Karpas-422 (cell line): ENCODE measurements around the gene FAM222A. TPM values are rescaled to one million over a fixed set of nuclear protein-coding genes. Genes with fewer than 3 reads are reported as not detected.

Experiments used
- DNase-seq: peaks from one replicate; pipeline ENCODE4 v3.0.0-alpha.2; 2015
- H2AFZ ChIP-seq: fragments of 200-600 bp; sonication (generic); 2 replicates; pipeline ENCODE4 v1.6.1; 2014; ENCODE audit warnings: antibody characterized with exemption, low read length, mixed read lengths
- H3K27ac ChIP-seq: fragments of 200-600 bp; sonication (generic); 2 replicates; pipeline ENCODE4 v1.5.1; 2014; ENCODE audit warnings: mild to moderate bottlenecking, low read length, moderate library complexity
- H3K27me3 ChIP-seq: fragments of 200-600 bp; sonication (generic); 2 replicates; pipeline ENCODE4 v1.6.1; 2014; ENCODE audit warnings: low read length, mixed read lengths
- H3K36me3 ChIP-seq: fragments of 200-600 bp; sonication (generic); 2 replicates; pipeline ENCODE4 v1.6.1; 2014; ENCODE audit warnings: low read length, mixed read lengths; ENCODE audit not compliant: insufficient read depth
- H3K4me1 ChIP-seq: fragments of 200-600 bp; sonication (generic); 2 replicates; pipeline ENCODE4 v1.6.1; 2014; ENCODE audit warnings: mild to moderate bottlenecking, low read length, mixed read lengths
- H3K4me2 ChIP-seq: fragments of 200-600 bp; sonication (generic); 2 replicates; pipeline ENCODE4 v1.6.1; 2014; ENCODE audit warnings: low read length, low read depth, mild to moderate bottlenecking; ENCODE audit not compliant: poor library complexity, severe bottlenecking
- H3K4me3 ChIP-seq: fragments of 200-600 bp; sonication (generic); 2 replicates; pipeline ENCODE4 v1.5.1; 2014; ENCODE audit warnings: mild to moderate bottlenecking, antibody characterized with exemption, low read length, mixed read lengths
- H3K79me2 ChIP-seq: fragments of 200-600 bp; sonication (generic); 2 replicates; pipeline ENCODE4 v1.6.1; 2014; ENCODE audit warnings: mild to moderate bottlenecking, low read length, mixed read lengths
- H3K9ac ChIP-seq: fragments of 200-600 bp; sonication (generic); 2 replicates; pipeline ENCODE4 v1.6.0; 2014; ENCODE audit warnings: low read length
- H3K9me2 ChIP-seq: fragments of 200-600 bp; sonication (generic), shearing (Covaris generic); replicated peaks from 2 replicates; pipeline ENCODE4 v1.6.0; 2014; ENCODE audit warnings: mild to moderate bottlenecking, low read length, moderate library complexity; ENCODE audit not compliant: insufficient read depth
- H3K9me3 ChIP-seq: fragments of 300-700, 200-600 bp; sonication (generic); 2 replicates; pipeline ENCODE4 v1.6.1; 2014; ENCODE audit warnings: low read length, mixed read lengths
- H4K20me1 ChIP-seq: fragments of 200-600 bp; sonication (generic); 2 replicates; pipeline ENCODE4 v1.6.1; 2014; ENCODE audit warnings: mild to moderate bottlenecking, antibody characterized with exemption, low read length, low read depth; ENCODE audit not compliant: insufficient read depth
- total RNA-seq: library from RNA; depleted of rRNA; stranded (reverse); fragments of >200 nt; shearing (Covaris generic); gene quantifications from 2 replicates; pipeline ENCODE4 v1.2.3, GENCODE V29; 2014; ENCODE audit warnings: low replicate concordance

FAM222A gene
- total RNA-seq, 1 experiment from 2014 or later = 0.11 TPM

GRCh38 chr12:109810954-109811623 lies 97.5 kb downstream of the FAM222A start:
- Histone ChIP-seq H3K4me2 (no peak overlapping the region), H3K79me2 (no peaks in the 10 kb centered on the region), H3K36me3 (no peaks in the 10 kb centered on the region), H3K9me2 (no peaks in the 10 kb centered on the region), H3K27me3 (no peaks in the 10 kb centered on the region), H3K27ac (no peak overlapping the region), H2AFZ (no peak overlapping the region), H3K4me1 (no peaks in the 10 kb centered on the region), H3K9me3 (no peaks in the 10 kb centered on the region), H4K20me1 (no peaks in the 10 kb centered on the region), H3K9ac (no peak overlapping the region), H3K4me3 (no peak overlapping the region)
- no peak for DNase-seq

DNA sequence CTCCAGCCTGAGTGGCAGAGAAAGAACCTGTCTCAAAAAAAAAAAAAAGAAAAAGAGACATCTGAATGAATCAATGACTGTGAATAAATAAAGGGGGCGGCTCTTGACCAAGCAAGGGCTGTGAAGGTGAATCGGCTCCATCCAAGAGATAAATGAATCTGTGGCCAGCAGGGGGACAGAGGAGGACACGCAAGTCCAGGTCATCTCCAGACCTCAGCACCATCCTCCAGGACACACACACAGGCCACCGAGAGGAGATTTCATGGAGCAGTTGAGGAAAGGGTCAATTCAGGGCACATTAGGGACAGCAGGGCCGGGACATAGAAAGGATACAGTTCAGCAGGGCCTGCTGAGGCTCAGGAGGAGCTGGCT lies 98.0 kb downstream of the FAM222A start:
- no peak overlapping the region for H3K4me3 ChIP-seq
- no peak overlapping the region for H2AFZ ChIP-seq
- no peak overlapping the region for H3K4me2 ChIP-seq
- no peaks in the 10 kb centered on the region for H3K79me2 ChIP-seq
- DNase-seq = no peak
- H3K9me3 ChIP-seq = no peaks in the 10 kb centered on the region
- no peaks in the 10 kb centered on the region for H3K27me3 ChIP-seq
- no peaks in the 10 kb centered on the region for H3K4me1 ChIP-seq
- no peaks in the 10 kb centered on the region for H3K9me2 ChIP-seq
- H3K36me3 ChIP-seq = no peaks in the 10 kb centered on the region
- H3K27ac ChIP-seq = no peak overlapping the region
- no peak overlapping the region for H3K9ac ChIP-seq
- H4K20me1 ChIP-seq = no peaks in the 10 kb centered on the region

DNA sequence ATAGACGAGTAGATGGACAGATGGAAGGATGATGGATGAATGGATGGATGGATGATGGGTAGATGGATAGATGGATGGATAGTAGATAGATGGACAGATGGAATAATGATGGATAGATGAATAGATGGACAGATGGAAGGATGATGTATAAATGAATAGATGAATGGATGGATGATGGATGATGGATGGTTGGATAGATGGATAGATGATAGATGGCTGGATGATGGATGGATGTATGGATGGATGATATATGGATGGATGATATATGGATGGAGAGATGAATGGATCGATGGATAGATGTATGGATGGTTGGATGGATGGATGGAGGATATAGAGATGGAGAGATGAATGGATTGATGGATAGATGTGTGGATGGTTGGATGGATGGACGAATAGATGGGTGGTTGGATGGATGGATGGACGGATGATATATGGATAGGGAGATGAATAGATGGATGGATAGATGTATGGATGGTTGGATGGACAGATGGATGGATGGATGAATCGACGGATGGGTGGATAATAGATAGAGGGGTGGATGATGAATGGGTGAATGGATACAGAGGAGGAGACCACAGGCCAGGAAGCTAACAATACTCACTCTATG lies 100.3 kb downstream of the FAM222A start:
- H3K4me1 ChIP-seq = no peaks in the 10 kb centered on the region
- H3K9me2 ChIP-seq = no peaks in the 10 kb centered on the region
- no peak overlapping the region for H3K4me2 ChIP-seq
- no peak for DNase-seq
- H3K27me3 ChIP-seq = no peaks in the 10 kb centered on the region
- H3K27ac ChIP-seq = no peak overlapping the region
- no peaks in the 10 kb centered on the region for H3K9me3 ChIP-seq
- H3K9ac ChIP-seq = no peak overlapping the region
- no peak overlapping the region for H3K4me3 ChIP-seq
- H2AFZ ChIP-seq = no peak overlapping the region
- no peaks in the 10 kb centered on the region for H4K20me1 ChIP-seq
- no peaks in the 10 kb centered on the region for H3K36me3 ChIP-seq
- H3K79me2 ChIP-seq = no peaks in the 10 kb centered on the region

- Histone ChIP-seq H3K4me1 (no peaks in the 10 kb centered on the region), H3K36me3 (no peaks in the 10 kb centered on the region), H4K20me1 (no peaks in the 10 kb centered on the region), H3K9me2 (no peaks in the 10 kb centered on the region), H3K27ac (no peak overlapping the region), H3K9me3 (no peaks in the 10 kb centered on the region), H3K27me3 (no peaks in the 10 kb centered on the region), H3K9ac (no peak overlapping the region), H2AFZ (no peak overlapping the region), H3K79me2 (no peaks in the 10 kb centered on the region), H3K4me2 (no peak overlapping the region), H3K4me3 (no peak overlapping the region)
- DNase-seq = no peak
These were observed 101.0 kb downstream of the FAM222A start for GRCh38 chr12:109814600-109815150.

DNA sequence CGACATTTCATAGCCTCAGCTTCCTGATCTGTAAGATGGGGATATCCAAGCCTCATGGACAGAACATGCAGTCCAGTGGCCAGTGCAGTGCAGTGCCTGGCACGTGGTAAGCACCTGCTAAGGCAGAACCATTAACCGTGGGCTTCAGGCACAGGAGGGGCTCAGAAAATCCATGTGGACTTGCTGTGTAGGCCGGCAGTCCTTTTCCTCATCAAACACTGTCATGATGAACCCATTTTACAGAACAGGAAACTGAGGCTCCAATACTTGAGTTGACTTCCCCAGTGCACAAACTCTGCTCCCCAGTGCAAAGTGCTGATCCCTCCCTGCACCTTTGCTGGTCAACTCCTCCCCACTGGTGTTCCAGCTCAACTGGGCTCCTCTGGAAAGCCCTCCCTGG lies 101.6 kb downstream of the FAM222A start:
- Histone ChIP-seq H3K9me3 (no peaks in the 10 kb centered on the region), H3K36me3 (no peaks in the 10 kb centered on the region), H2AFZ (no peak overlapping the region), H3K4me3 (no peak overlapping the region), H3K27me3 (no peaks in the 10 kb centered on the region), H4K20me1 (no peaks in the 10 kb centered on the region), H3K9me2 (no peaks in the 10 kb centered on the region), H3K4me2 (no peak overlapping the region), H3K4me1 (no peaks in the 10 kb centered on the region), H3K27ac (no peak overlapping the region), H3K9ac (no peak overlapping the region), H3K79me2 (no peaks in the 10 kb centered on the region)
- DNase-seq = no peak

GRCh38 chr12:109815757-109816617 lies 102.4 kb downstream of the FAM222A start:
- no peaks in the 10 kb centered on the region for H3K9me2 ChIP-seq
- H3K4me3 ChIP-seq = no peak overlapping the region
- no peak overlapping the region for H3K4me2 ChIP-seq
- H2AFZ ChIP-seq = no peak overlapping the region
- no peaks in the 10 kb centered on the region for H3K36me3 ChIP-seq
- H3K9ac ChIP-seq = no peak overlapping the region
- no peaks in the 10 kb centered on the region for H3K4me1 ChIP-seq
- H3K9me3 ChIP-seq = no peaks in the 10 kb centered on the region
- no peak overlapping the region for H3K27ac ChIP-seq
- H3K27me3 ChIP-seq = no peaks in the 10 kb centered on the region
- no peak for DNase-seq
- no peaks in the 10 kb centered on the region for H3K79me2 ChIP-seq
- no peaks in the 10 kb centered on the region for H4K20me1 ChIP-seq

- H2AFZ ChIP-seq = no peak overlapping the region
- H3K79me2 ChIP-seq = no peaks in the 10 kb centered on the region
- H3K27ac ChIP-seq = no peak overlapping the region
- H3K9me3 ChIP-seq = no peaks in the 10 kb centered on the region
- H4K20me1 ChIP-seq = no peaks in the 10 kb centered on the region
- H3K9ac ChIP-seq = no peak overlapping the region
- H3K9me2 ChIP-seq = no peaks in the 10 kb centered on the region
- no peaks in the 10 kb centered on the region for H3K4me1 ChIP-seq
- no peak overlapping the region for H3K4me3 ChIP-seq
- DNase-seq = no peak
- no peak overlapping the region for H3K4me2 ChIP-seq
- H3K36me3 ChIP-seq = no peaks in the 10 kb centered on the region
- no peaks in the 10 kb centered on the region for H3K27me3 ChIP-seq
These were observed 103.2 kb downstream of the FAM222A start for GRCh38 chr12:109816870-109817269.

- H3K79me2 ChIP-seq = no peaks in the 10 kb centered on the region
- no peaks in the 10 kb centered on the region for H3K36me3 ChIP-seq
- peaks cover 5% of the 10 kb centered on the region for H3K4me1 ChIP-seq
- H3K9me2 ChIP-seq = no peaks in the 10 kb centered on the region
- no peak overlapping the region for H3K4me3 ChIP-seq
- H3K9ac ChIP-seq = no peak overlapping the region
- H3K27ac ChIP-seq = no peak overlapping the region
- H2AFZ ChIP-seq = no peak overlapping the region
- no peaks in the 10 kb centered on the region for H4K20me1 ChIP-seq
- no peaks in the 10 kb centered on the region for H3K9me3 ChIP-seq
- no peaks in the 10 kb centered on the region for H3K27me3 ChIP-seq
- no peak overlapping the region for H3K4me2 ChIP-seq
- no peak for DNase-seq
These were observed 104.1 kb downstream of the FAM222A start for GRCh38 chr12:109817627-109818231.
